ENCODE measurements around the gene NDUFS6.

Gene NDUFS6

DNA sequence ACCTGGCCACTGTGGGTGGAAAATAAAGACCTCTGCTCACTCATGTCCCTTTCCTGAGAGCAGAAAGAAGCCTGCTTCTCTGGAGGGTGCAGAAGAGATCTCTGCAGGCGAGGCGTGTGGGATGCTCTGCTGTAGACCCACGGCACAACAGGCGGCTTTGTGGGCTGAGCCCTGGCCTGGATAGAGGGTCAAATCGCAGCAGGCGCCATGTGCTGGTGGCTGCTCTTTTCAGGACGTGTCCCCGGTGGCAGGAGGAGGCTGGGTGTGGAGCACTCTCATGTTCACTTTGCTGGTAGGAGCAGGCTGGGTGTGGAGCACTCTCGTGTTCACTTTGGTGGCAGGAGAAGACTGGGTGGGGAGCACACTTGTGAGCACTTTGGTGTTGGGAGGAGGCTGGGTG, 46.4 kb downstream of the NDUFS6 start:
- H3K9me3 ChIP-seq (ENCODE audit: control insufficient read depth, insufficient read depth, low read depth, low read length), result no peaks in the 10 kb centered on the region
- ChIA-PET CTCF (no interaction called here), POLR2A (no interaction called here)
- no peak overlapping the region for H3K27ac ChIP-seq (ENCODE audit: extremely low read depth, low read depth, low read length)
- no peak overlapping the region for H3K4me3 ChIP-seq (ENCODE audit: low read depth, low read length)
- H3K36me3 ChIP-seq (ENCODE audit: control insufficient read depth in 2 of 2, insufficient read depth in 1 of 2, low read length in 2 of 2), result no peaks in the 10 kb centered on the region
- H3K4me1 ChIP-seq (ENCODE audit: control insufficient read depth, insufficient read depth, low read length), result no peaks in the 10 kb centered on the region
- TF ChIP-seq ZNF335 (tag by site-specific recombination; conservative IDR thresholded peaks at IDR 0.05) (no peak), ZNF768 (tag by site-specific recombination; IDR thresholded peaks at IDR 0.05) (no peak), ZNF311 (tag by site-specific recombination; IDR thresholded peaks at IDR 0.05; ENCODE audit: borderline replicate concordance) (no peak), BCL11B (tag by site-specific recombination; IDR thresholded peaks at IDR 0.05; ENCODE audit: low read depth) (no peak), ZNF48 (tag by site-specific recombination; IDR thresholded peaks at IDR 0.05) (no peak), GFI1B (tag by site-specific recombination; IDR thresholded peaks at IDR 0.05) (no peak), KLF7 (tag by site-specific recombination; IDR thresholded peaks at IDR 0.05; ENCODE audit: borderline replicate concordance) (no peak), ZNF169 (tag by site-specific recombination; IDR thresholded peaks at IDR 0.05) (no peak), ZNF473 (tag by site-specific recombination; IDR thresholded peaks at IDR 0.05) (no peak), ZNF138 (tag by site-specific recombination; IDR thresholded peaks at IDR 0.05; ENCODE audit: borderline replicate concordance) (no peak), TCF7L2 (IDR thresholded peaks at IDR 0.05; ENCODE audit: borderline replicate concordance, low read depth, low read length) (no peak), ZNF785 (tag by site-specific recombination; IDR thresholded peaks at IDR 0.05) (no peak), ZNF155 (tag by site-specific recombination; IDR thresholded peaks at IDR 0.05) (no peak), ZBTB21 (tag by site-specific recombination; IDR thresholded peaks at IDR 0.05) (no peak), ZNF624 (tag by site-specific recombination; IDR thresholded peaks at IDR 0.05) (no peak)
- TF ChIP-seq, protein P1, sequence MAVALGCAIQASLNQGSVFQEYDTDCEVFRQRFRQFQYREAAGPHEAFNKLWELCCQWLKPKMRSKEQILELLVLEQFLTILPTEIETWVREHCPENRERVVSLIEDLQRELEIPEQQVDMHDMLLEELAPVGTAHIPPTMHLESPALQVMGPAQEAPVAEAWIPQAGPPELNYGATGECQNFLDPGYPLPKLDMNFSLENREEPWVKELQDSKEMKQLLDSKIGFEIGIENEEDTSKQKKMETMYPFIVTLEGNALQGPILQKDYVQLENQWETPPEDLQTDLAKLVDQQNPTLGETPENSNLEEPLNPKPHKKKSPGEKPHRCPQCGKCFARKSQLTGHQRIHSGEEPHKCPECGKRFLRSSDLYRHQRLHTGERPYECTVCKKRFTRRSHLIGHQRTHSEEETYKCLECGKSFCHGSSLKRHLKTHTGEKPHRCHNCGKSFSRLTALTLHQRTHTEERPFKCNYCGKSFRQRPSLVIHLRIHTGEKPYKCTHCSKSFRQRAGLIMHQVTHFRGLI (tag by site-specific recombination; IDR thresholded peaks at IDR 0.05), result no peak
- TF ChIP-seq, protein P2, sequence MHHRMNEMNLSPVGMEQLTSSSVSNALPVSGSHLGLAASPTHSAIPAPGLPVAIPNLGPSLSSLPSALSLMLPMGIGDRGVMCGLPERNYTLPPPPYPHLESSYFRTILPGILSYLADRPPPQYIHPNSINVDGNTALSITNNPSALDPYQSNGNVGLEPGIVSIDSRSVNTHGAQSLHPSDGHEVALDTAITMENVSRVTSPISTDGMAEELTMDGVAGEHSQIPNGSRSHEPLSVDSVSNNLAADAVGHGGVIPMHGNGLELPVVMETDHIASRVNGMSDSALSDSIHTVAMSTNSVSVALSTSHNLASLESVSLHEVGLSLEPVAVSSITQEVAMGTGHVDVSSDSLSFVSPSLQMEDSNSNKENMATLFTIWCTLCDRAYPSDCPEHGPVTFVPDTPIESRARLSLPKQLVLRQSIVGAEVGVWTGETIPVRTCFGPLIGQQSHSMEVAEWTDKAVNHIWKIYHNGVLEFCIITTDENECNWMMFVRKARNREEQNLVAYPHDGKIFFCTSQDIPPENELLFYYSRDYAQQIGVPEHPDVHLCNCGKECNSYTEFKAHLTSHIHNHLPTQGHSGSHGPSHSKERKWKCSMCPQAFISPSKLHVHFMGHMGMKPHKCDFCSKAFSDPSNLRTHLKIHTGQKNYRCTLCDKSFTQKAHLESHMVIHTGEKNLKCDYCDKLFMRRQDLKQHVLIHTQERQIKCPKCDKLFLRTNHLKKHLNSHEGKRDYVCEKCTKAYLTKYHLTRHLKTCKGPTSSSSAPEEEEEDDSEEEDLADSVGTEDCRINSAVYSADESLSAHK (tag by site-specific recombination; IDR thresholded peaks at IDR 0.05), result no peak

DNA sequence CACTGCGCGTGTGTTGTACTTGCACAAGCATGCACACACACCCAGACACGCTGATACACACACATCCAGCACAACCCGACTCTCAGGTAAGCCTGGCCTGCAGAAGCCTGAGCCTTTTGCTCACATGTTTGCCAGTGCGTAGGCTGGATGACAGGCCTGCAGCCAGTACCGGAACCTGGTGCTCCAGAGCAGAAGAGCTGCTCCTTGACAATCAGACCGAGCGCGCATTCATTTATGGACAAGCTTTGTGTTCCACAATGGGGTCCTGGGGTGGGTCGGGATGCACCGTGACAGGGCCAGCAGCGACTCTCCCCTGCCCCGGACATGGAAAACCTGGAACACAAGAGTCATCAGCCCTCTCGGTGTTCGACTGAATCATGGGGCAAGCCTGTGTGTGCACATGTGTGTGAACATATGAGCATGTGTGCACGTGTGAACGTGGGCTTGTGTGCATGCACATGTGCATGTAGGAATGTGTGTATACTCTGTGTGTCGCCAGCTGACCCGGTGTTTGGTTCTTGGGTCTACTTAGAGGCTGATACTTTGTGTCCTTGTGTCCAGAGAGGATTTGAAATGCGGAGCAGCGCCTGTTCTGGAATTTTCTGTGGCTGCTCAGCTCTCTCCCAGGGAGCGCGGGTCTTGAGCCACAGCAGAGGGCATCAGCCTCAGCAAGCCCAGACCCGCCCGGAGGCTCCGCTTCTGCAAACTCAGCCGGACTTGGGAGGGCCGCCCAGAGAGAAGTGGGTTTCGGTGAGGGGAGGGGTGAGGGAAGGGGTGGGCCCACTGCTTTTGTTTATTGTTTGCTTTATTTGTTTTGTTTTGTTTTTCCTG, 49.3 kb downstream of the NDUFS6 start:
- Histone ChIP-seq H3K4me3 (ENCODE audit: low read depth, low read length) (no peak overlapping the region), H3K4me1 (ENCODE audit: control insufficient read depth, insufficient read depth, low read length) (no peaks in the 10 kb centered on the region), H3K36me3 (ENCODE audit: control insufficient read depth in 2 of 2, insufficient read depth in 1 of 2, low read length in 2 of 2) (no peaks in the 10 kb centered on the region), H3K27ac (ENCODE audit: extremely low read depth, low read depth, low read length) (no peak overlapping the region), H3K9me3 (ENCODE audit: control insufficient read depth, insufficient read depth, low read depth, low read length) (no peaks in the 10 kb centered on the region)
- POLR2A ChIA-PET, result no interaction called here
- CTCF ChIA-PET, result no interaction called here
- peak; percentile 44; the same call in 1 of the 2 replicates for TF ChIP-seq ZFP69B (tag by site-specific recombination; IDR thresholded peaks at IDR 0.05)
- 0 out of 2 replicates have a peak, but pooled peaks have one; percentile 54 for TF ChIP-seq ZNF600 (tag by site-specific recombination; IDR thresholded peaks at IDR 0.05)
- TF ChIP-seq, protein P3, sequence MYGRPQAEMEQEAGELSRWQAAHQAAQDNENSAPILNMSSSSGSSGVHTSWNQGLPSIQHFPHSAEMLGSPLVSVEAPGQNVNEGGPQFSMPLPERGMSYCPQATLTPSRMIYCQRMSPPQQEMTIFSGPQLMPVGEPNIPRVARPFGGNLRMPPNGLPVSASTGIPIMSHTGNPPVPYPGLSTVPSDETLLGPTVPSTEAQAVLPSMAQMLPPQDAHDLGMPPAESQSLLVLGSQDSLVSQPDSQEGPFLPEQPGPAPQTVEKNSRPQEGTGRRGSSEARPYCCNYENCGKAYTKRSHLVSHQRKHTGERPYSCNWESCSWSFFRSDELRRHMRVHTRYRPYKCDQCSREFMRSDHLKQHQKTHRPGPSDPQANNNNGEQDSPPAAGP (tag by site-specific recombination; IDR thresholded peaks at IDR 0.05), result no peak
